HG03521 (cell line): ENCODE measurements around the gene CRABP1.

Source experiments
- ATAC-seq: cut with Tn5 transposase; IDR thresholded peaks from one replicate; pipeline ENCODE4 v1.9.1; 2021; ENCODE audit warnings: mild to moderate bottlenecking, moderate library complexity; ENCODE audit not compliant: unreplicated experiment

The CRABP1 gene

GRCh38 chr15:78340231-78341056, at the start of gene CRABP1:
CRABP1 (plus strand) TSS chr15:78340353; CDS start chr15:78340429, 76 bp downstream.
- ATAC-seq: no peak

- no peak for ATAC-seq
These were observed 49.1 kb upstream of the CRABP1 start for GRCh38 chr15:78291052-78291451.

GRCh38 chr15:78291698-78292097, 48.5 kb upstream of the CRABP1 start:
- no peak for ATAC-seq

GRCh38 chr15:78292219-78292618, 47.9 kb upstream of the CRABP1 start:
- ATAC-seq: no peak

GRCh38 chr15:78299101-78299930, 40.8 kb upstream of the CRABP1 start, which contains the start of gene SKIC8:
SKIC8 (minus strand) TSS chr15:78299609; CDS start chr15:78295686, 3,923 bp downstream.
- peak; percentile 86 for ATAC-seq

- ATAC-seq: no peak
These were observed 38.8 kb upstream of the CRABP1 start for GRCh38 chr15:78301326-78301725.

- no peak for ATAC-seq
These were observed 38.3 kb upstream of the CRABP1 start for GRCh38 chr15:78301828-78302227.

- ATAC-seq: no peak
These were observed 37.4 kb upstream of the CRABP1 start for GRCh38 chr15:78302579-78303312.

GRCh38 chr15:78304216-78305066, 35.7 kb upstream of the CRABP1 start:
- ATAC-seq: no peak

- no peak for ATAC-seq
These were observed 33.9 kb upstream of the CRABP1 start for GRCh38 chr15:78306176-78306774.

GRCh38 chr15:78307976-78308375, 32.2 kb upstream of the CRABP1 start:
- ATAC-seq: no peak

GRCh38 chr15:78308422-78309032, 31.6 kb upstream of the CRABP1 start:
- ATAC-seq: peak; percentile 54

- ATAC-seq: no peak
These were observed 28.9 kb upstream of the CRABP1 start for GRCh38 chr15:78311292-78311691.

- no peak for ATAC-seq
These were observed 27.6 kb upstream of the CRABP1 start for GRCh38 chr15:78312536-78312935.

- ATAC-seq: no peak
These were observed 27.2 kb upstream of the CRABP1 start for GRCh38 chr15:78312957-78313356.

GRCh38 chr15:78313383-78313782, 26.8 kb upstream of the CRABP1 start:
- ATAC-seq: no peak

GRCh38 chr15:78314181-78314581, 26.0 kb upstream of the CRABP1 start:
- no peak for ATAC-seq

- ATAC-seq: no peak
These were observed 24.4 kb upstream of the CRABP1 start for GRCh38 chr15:78315686-78316282.
